GM21381 (cell line): ENCODE results near the gene UCK2.
A peak's percentile ranks its signal among the peaks of the same experiment; 100 is the strongest.

Experiments used
- ATAC-seq: cut with Tn5 transposase; IDR thresholded peaks from one replicate; pipeline ENCODE4 v1.9.1; 2021; ENCODE audit warnings: mild to moderate bottlenecking, moderate library complexity; ENCODE audit not compliant: unreplicated experiment

The UCK2 gene

DNA sequence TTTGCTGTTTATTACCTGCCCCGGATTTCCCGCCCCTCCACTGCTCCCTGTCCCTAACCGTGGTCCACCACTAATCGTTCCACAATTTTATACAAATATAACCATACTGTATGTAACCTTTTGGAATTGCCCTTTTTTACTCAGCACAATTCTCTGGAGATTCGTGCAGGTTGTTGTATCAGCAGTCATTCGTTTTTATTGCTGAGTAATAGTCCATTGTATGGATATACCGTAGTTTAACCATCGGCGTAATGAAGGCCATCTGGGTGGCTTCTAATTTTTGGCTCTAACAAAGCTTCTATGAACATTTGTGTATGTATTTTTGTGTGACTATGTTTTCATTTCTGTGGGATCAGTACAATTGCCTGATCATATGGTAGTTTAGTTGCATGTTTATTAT is 50.0 kb downstream of the UCK2 start:
- ATAC-seq, result no peak

DNA sequence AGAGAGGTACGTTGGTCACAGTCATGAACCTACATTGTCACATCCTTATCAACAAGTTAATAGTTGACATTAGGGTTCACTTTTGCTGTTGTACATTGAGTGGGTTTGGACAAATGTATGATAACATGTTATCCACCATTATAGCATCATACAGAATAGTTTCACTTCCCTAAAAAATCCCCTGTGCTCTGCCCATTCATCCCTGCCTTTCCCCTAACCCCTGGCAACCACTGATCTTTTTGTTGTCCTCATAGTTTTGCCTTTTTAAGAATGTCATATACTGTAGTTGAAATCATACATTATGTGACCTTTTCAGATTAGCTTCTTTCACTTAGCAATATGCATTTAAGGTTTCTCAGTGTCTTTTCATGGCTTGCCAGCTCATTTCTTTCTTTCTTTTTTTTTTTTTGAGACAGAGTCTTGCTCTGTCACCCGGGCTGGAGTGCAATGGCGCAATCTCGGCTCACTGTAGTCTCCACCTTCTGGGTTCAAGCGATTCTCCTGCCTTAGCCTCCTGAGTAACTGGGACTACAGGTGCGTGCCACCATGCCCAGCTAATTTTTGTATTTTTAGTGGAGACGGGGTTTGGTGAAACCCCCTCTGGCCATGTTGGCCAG is 50.6 kb downstream of the UCK2 start:
- ATAC-seq, result peak; percentile 60

DNA sequence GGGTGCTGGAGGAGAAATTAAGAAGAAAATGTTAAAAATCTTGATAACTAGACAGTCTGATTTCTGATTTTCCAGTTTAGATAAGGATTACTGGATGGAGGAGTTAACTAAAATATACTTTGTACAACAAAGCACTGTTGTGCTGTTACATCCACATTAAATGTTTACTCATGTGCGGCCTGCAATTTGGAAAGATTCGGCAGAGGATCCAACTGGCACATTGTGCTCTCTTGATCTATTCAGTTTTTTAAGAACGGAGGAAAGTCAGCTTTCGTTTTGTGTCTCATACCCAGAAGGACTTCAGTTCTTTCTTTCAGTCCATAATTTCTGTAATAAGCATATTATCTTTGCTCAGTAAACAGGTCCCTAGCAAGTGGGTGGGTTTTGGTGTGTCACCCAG is 52.5 kb downstream of the UCK2 start:
- no peak for ATAC-seq

DNA sequence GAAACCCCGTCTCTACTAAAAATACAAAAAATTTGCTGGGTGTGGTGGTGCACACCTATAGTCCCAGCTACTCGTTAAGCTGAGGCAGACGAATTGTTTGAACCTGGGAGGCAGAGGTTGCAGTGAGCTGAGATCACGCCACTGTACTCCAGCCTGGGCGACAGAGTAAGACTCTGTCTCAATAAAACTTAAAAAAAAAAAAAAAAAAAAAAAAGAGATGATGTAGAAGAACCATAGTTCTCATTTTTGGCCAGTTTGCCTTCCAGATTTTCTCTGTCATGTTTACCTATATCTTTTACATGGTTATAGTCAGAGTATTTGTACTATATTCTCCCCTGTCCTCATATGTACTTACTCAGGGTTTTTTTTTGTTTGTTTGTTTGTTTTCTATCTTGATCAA is 53.6 kb downstream of the UCK2 start:
- no peak for ATAC-seq

DNA sequence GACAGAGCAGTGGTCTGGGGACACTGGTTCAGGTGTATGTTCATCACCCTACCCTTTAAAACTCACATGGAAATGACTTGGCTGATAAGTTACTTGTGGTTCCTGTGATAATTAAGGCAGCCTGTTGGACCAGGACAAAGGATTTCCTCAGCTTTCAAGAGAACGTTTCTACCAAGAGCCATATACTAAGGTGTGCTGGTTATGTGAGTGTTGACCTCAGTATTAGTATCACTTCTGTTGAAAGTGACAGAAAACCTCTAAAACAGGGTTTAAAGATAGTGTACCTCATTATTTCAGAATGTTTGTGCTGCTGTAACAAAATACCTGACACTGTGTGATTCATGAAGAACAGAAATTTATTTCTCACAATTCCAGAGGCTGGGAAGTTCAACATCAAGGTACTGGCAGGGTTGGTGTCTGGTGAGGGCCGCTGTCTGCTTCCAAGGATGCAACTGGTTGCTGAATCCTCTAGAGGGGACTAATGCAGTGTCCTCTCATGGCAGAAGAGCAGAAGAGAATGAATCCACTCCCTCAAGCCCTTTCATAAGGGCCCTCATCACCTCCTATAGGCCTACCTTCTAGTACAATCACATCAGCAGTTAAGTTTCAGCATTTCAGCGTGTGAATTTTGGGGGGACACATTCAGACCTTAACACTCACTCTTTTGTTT is 54.9 kb downstream of the UCK2 start:
- peak; percentile 35 for ATAC-seq

DNA sequence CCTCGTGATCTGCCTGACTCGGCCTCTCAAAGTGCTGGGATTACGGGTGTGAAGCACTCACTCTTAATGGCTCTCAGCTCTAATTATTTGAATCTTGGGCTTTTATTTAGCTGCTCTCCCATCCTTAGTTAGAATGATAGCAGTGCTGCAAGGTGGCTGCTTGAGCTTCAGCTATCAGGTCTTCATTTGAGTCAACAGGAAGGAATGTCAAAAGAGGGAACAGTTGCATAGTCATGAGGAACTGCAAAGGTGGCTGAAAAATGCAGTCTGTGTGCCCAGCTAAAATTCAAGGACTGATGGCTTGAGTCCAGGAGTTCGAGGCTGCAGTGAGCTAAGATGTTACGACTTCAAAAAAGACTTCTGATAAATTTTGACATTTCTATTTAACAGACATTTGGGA is 55.6 kb downstream of the UCK2 start:
- no peak for ATAC-seq

DNA sequence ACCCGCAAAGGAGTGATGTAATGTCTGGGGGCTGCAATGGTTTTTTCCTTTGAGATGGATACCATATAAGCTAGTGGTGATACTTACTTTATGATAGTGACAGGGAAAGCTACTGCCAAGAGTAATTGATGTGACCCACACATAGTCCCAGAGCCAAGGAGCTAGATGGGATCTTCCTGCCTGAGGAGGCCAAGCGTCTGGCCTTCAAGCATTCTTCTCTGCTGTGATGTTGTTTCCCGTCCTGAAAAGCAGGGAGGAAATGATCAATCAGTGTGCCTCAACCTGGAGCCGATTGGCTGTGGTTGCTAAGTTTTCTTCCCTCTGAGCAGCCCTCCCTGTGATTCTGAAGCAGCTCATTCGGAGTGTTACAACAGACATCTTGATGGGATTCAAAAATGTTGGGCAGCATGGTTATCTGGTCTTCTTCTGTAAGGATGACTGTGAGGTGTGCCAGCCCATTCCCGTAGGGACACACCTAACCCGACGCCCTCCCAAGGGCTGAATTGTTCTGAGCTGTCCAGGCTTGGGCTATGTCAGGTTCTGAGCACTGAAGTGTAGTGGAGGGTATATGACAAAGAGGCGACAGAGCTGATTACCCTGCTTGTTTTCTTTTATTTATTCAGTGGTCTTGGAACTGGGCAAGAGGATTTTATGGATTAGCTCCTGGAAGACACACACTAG is 56.7 kb downstream of the UCK2 start:
- no peak for ATAC-seq

DNA sequence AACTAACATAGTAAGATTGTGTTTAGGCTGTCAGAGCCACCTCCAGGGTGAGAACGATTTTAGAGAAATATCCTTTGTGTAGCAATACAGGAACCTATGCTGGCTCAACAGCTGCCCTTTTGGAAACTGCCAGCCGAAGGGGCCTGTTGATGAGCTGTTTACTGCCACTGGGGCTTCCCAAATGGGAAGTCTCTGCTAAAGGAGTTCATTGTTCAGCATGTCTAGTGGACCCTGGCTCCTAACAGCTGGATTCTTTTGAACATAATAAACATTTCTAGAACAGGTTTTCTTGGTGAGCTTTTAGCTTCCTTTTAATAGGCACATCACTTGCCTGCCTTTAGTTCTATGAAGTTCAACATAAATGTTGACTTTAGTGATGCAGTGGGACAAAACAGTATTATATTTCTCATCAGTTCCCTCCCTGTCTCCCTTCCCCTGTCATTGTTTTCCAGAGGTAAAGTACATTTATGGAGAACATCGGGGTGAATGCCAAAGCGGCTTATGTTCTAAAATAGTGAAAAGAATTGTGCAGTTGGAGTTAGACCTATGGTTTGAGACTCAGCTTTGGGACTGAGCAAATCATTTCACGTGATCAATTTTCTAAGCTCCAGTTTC is 57.4 kb downstream of the UCK2 start:
- ATAC-seq, result no peak

DNA sequence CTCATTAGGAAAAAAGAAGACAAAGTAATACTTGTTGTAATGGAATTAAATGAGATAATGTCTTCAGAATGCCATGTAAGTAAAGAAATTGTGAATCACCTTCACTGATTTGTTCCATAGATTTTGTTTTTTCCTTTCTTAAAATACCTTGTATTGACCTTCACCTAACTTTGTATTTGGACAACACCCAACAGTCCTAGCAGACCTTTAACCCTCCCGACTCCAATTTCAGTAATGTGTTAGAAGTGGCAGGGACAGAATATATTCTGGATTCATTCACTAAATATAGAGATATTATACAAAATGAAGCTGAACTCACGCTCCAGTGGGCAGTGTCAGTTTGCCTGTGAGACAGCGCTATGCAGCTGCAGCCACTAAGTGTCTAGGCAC is 57.9 kb downstream of the UCK2 start:
- no peak for ATAC-seq

DNA sequence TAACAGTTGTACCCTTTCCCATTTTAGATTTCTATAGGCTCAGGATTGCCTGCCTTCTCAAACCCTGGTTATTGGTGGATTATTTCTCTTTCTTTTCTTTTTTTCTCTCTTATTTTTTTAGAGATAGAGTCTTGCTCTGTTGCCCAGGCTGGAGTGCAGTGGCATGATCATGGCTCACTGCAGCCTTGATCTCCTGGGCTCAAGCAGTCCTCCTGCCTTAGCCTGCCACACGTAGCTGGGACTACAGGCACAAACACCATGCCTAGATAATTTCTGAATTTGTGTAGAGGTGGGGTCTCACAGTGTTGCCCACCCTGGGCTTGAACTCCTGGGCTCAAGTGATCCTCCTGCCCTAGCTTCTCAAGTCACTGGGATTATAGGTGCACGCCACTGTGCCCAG is 58.8 kb downstream of the UCK2 start:
- ATAC-seq, result no peak

DNA sequence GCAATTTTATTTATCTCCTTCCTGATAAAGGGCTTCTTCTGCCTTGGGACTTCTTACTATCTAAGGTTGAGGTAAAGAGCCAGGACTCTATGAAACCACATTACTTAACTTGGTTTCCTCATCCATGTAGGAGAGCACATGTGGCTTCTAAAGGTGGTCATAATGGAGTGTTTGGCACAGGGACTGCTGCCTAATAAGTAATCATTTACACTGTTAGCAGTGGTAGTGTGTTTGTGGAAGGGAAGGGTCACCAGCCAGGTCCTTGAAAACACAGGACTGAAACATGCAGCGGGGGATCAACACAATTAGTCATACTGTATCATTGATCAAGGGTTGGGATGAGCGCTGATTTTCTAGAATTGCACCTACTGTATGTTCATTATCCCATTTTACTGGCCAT is 59.6 kb downstream of the UCK2 start:
- no peak for ATAC-seq

DNA sequence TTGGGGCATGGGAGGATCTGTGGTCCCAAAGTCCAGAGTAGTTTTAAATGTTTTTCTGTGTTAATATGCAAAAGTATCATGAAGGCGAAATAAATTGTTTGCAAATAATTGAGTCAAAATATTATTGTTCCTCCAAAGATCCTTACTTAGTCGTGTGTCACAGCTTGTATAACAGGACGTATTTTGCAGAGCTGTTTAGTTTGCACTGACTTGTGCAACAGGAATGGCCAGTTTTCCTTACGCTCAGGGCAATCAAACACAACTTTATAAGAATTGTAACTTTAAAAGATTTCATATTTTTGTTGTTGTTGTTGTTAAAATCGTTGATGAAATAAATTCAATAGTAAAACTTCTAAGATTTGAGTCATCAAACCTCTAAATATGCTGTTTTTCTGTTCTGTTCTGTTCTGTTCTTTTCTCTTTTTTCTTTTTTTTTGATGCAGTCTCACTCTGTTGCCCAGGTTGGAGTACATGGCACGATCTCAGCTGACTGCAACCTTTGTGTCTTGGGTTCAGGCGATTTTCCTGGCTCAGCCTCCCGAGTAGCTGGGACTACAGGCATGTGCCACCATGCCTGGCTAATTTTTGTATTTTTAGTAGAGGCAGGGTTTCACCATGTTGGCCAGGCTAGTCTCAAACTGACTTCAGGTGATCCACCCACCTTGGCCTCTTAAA is 60.6 kb downstream of the UCK2 start:
- ATAC-seq, result no peak

DNA sequence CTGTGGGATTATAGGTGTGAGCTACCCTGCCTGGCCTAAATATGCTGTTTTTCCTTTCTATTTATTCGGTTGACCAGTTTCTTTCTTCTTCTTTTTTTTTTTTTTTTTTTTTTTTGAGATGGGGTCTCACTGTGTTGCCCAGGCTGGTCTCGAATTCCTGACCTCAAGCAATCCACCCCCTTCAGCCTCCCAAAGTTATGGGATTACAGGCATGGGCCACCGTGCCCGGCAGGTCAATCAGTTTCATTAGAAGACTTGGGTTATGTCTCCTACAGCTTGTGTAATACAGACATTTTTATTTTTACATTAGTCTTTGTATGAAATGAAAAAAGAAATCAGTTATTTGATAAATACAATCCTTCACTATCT is 61.1 kb downstream of the UCK2 start:
- ATAC-seq, result no peak

DNA sequence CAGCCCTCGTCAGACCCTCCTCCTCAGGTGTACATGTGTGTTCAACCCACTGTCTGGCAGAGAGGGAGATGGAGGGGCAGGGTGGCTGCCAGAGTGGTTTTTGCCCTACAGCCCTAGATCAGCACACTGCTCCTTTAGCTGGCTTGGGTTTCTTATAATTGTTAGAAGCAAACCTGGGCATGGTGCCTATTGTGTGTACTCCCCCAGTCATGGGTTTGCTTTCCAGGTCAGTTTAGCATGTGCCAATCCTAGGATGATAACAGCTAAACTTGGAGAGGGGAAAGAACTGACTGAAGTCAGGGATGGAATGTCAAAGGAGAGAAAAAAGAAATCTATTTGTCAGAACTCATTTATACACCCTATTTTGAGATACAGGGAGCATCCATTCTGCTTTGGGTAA is 63.3 kb downstream of the UCK2 start:
- no peak for ATAC-seq

DNA sequence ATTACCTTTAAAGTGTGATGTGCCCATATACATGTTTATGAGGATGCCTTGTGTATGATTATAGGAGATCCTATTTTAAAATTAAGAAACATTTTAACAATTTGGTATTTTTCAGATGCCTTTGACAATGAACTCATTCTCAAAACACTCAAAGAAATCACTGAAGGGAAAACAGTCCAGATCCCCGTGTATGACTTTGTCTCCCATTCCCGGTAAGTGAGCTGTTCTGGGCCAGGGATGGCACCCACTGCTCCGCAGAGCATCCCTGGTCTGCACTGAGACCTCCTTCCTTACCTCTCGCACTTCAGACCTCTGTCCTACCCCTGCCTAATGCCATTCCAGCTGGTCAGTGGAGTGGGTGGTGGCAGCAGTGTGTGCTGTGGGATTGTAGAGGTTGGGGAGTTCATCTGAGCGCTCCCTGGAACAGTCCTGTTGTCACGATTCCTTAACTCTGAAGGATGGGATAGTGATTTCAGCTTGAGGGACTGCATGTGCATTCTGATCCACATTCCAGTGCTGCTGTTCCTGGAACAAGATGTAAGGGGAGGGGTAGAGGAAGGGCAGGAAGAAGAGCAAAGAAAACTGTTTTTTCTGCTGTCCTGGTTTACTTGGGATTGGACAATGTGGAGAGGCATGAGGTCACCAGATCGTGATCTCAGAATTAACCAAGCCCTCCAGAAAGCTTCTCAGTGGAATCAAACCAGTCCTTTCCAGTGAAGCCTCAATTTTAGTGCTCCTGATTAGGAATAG is 63.9 kb downstream of the UCK2 start:
- no peak for ATAC-seq

DNA sequence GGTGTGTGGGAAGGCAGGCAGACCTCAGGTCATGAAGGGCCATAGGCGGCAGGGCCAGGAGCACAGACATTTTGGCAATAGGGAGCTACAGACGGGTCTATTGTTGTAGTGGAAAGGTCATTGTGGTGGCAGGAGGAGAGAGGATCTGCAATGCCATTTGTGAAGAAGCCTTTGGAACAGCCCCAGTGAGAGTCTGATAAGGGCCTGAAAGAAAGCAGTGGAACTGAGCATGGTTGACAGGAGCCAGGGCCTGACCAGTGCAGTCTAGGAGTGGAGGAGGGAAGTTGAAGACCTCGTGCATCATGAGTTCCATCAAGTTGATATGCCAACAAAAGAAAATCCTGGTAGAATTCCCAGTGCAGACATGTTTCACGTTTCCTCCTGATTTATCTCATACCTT is 65.5 kb downstream of the UCK2 start:
- ATAC-seq, result no peak

DNA sequence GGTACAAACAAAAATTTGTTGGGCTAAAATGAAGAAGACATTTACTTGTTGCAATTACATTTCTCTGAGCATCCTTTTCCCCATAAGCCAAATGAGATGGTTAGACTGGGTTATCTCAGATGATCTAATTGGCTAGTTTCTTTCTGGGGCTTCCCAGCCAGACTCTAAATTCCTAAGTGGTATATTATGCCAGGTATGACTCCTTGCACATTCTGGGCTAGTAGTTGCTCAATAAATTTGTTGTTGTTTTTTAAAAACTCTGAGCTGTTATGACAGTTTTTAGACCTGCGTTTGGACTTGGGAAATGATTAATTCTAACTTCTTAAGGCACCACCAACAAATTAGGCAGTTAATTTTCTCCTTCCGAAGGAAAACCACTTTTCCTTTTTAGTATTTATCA is 66.1 kb downstream of the UCK2 start:
- no peak for ATAC-seq

DNA sequence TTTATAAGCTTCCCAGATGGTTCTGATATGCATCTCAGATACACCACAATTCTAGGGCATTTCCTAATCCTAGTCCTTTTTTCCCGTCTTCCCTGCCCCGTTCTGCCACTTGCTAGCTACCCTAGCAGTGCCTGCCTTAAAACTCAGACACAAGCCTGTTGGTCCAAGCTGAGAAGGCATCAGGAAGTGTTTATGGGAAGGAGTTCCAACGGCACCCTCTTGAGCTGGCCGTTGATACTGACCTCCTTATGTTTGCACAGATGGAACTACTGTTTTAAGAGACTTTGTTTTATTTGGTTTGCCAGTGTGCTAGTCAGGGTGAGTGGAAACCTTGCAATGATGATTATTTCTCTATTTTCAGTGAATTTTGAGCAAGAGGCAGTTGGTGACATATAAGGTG is 67.2 kb downstream of the UCK2 start:
- no peak for ATAC-seq

DNA sequence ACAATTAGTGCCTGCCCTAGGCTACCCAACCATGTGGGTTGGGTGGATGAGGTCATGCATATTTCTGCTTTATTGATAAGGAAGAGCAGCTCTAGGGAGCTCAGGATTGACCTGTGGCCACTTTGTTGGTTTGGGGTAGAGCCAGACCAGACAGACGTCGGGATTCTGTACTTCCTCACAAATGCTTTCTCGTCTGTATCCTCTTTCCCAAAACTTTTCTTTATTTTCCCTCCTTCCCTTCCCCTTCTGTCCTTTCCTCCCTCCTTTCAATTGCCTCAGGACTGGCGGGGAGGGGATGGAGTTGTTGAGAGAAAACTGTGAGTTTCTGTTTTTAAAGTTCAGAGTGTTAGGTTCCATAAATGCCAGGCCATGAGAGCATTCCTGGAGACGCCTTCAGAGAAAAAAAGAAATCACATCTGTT is 68.0 kb downstream of the UCK2 start:
- ATAC-seq, result no peak

DNA sequence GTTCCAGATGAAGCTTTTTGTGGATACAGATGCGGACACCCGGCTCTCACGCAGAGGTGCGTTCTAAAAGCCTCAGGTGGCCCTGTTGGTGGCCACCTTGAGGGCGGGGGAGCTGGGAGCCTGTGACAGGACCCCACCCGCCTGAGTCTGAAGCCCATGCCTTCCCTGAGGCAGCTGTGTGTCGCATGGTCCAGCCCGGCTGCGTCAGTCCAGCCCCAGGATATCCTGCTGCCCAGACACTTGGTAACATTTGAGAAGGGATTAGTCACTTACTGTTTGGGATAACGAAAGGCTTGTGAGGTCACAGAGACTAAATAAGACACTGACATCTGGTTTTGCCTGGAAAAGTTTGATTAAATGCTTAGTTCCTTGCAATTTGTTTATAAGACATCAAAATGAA is 68.9 kb downstream of the UCK2 start:
- ATAC-seq, result no peak
